SJCRH30 (cell line): ENCODE measurements around the gene TMC2. TPM values are rescaled to one million over a fixed set of nuclear protein-coding genes. Genes with fewer than 3 reads are reported as not detected.
"Not testable (repeated sequence)": the region's sequence is repeated elsewhere in the genome, so short reads cannot be mapped to it uniquely, and the experiment has no call there.

Experiments used
- DNase-seq, 2 experiments: peaks; one replicate each; pipeline ENCODE4 v3.0.0-alpha.2; 2015 to 2020
- H3K27ac ChIP-seq: fragments of 250-450 bp; sonication (Bioruptor Pico); 2 replicates; pipeline ENCODE4 v1.5.1; 2020; ENCODE audit warnings: mild to moderate bottlenecking, moderate library complexity
- H3K27me3 ChIP-seq: fragments of 250-450 bp; sonication (Bioruptor Pico); 2 replicates; pipeline ENCODE4 v1.5.1; 2020; ENCODE audit warnings: mild to moderate bottlenecking, moderate library complexity
- H3K36me3 ChIP-seq: fragments of 250-450 bp; sonication (Bioruptor Pico); 2 replicates; pipeline ENCODE4 v1.5.1; 2020; ENCODE audit warnings: mild to moderate bottlenecking, moderate library complexity
- H3K4me1 ChIP-seq: fragments of 250-450 bp; sonication (Bioruptor Pico); 2 replicates; pipeline ENCODE4 v1.5.1; 2020; ENCODE audit warnings: mild to moderate bottlenecking, moderate library complexity
- H3K4me3 ChIP-seq: fragments of 250-450 bp; sonication (Bioruptor Pico); 2 replicates; pipeline ENCODE4 v1.5.1; 2020; ENCODE audit warnings: mild to moderate bottlenecking, moderate library complexity
- H3K9me3 ChIP-seq: fragments of 250-450 bp; sonication (Bioruptor Pico); replicated peaks from 2 replicates; pipeline ENCODE4 v1.5.1; 2020; ENCODE audit warnings: mild to moderate bottlenecking, moderate library complexity
- total RNA-seq: library from RNA; depleted of rRNA; stranded (reverse); fragments of >200 nt; shearing (Covaris generic); gene quantifications from 2 replicates; pipeline ENCODE4 v1.2.3, GENCODE V29; 2014

The TMC2 gene
- total RNA-seq, 1 experiment from 2014 or later = 0.24 TPM

DNA sequence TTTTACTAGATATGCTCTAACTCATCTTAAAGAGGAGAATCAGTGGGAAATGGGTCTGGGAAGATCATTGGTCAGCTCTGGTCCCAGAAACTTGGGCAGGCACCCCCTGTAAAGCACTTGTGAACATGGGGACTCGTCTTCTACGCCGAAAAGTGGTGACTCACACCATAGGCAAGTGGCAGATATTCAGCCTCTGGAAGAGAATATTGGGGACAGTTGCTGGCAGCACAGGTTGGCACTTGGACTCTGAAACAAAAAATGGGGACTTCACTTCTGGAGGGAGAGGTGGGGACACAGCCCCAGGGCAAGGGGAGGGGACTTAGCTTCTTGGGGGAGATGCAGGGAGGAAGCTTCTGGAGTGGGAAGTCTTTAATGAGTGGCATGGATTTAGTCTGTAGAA is 15.8 kb upstream of the TMC2 start:
- Histone ChIP-seq H3K27ac (no peak overlapping the region), H3K9me3 (no peaks in the 10 kb centered on the region), H3K36me3 (no peaks in the 10 kb centered on the region), H3K4me1 (peaks cover 4% of the 10 kb centered on the region; the same call in 1 of the 2 replicates), H3K4me3 (no peak overlapping the region), H3K27me3 (no peaks in the 10 kb centered on the region; the same call in 1 of the 2 replicates)
- DNase-seq = no peak

DNA sequence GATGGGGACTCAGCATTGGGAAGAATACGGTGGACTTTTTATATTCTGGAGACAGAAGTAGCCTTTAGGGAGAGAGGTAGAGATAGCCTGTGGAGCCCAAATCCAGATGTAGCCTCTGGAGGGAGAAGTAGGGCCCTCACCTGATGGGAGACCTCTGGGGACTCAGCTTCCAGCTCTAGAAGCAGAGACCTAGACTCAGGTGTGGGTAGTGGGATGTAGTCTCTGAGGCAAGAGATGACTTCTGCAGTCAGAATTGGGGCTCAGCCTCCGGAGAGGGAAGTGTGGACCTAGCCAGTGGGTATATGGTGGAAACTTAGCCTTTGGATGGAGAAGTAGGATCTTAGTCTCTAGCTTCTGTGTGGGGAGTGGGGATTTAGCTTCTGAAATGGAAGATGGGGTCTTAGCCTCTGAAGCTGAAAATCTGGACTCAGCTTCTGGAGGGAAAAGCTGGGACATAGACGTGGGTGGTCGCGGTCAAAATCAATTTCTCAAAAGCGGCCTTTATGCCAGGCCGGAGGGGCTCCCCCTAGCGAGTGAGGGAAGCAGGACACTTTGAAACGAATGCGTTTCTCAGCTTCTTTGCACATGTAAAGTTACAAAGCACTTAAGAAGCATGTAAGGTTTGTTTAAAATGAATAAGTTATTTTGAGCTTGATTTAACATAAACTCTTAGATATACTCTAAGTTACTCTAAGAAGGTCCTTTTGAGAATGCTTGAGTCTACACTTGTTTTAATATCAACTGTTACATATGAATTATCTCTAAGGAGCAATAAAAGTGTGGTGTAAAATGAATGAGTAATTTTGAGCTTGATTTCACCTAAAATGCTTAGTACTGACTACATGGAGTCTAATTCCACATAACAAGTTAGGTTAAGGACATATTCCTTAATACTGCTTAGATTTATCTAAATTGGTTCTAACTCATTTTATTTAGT is 14.7 kb upstream of the TMC2 start:
- Histone ChIP-seq H3K27me3 (no peaks in the 10 kb centered on the region; the same call in 1 of the 2 replicates), H3K36me3 (no peaks in the 10 kb centered on the region), H3K9me3 (no peaks in the 10 kb centered on the region), H3K27ac (no peak overlapping the region), H3K4me1 (peaks cover 4% of the 10 kb centered on the region; the same call in 1 of the 2 replicates), H3K4me3 (no peak overlapping the region)
- peak; percentile 50 to 76 for DNase-seq

DNA sequence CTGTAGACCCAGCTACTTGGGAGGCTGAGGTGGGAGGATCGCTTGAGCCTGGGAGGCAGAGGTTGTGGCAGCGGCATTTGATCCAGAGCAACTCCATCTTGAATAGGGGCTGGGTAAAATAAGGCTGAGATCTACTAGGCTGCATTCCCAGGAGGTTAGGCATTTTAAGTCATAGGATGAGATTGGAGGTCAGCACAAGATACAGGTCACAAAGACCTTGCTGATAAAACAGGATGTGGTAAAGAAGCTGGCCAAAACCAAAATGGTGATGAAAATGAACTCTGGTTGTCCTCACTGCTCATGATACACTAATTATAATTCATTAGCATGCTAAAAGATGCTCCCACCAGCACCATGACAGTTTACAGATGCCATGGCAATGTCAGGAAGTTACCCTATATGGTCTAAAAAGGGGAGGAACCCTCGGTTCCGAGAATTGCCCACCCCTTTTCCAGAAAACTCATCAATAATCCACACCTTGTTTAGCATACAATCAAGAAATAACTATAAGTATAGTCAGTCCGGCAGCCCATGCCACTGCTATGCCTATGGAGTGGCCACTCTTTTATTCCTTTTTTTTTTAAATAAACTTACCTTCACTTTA is 13.4 kb upstream of the TMC2 start:
- not testable (repeated sequence) for DNase-seq

DNA sequence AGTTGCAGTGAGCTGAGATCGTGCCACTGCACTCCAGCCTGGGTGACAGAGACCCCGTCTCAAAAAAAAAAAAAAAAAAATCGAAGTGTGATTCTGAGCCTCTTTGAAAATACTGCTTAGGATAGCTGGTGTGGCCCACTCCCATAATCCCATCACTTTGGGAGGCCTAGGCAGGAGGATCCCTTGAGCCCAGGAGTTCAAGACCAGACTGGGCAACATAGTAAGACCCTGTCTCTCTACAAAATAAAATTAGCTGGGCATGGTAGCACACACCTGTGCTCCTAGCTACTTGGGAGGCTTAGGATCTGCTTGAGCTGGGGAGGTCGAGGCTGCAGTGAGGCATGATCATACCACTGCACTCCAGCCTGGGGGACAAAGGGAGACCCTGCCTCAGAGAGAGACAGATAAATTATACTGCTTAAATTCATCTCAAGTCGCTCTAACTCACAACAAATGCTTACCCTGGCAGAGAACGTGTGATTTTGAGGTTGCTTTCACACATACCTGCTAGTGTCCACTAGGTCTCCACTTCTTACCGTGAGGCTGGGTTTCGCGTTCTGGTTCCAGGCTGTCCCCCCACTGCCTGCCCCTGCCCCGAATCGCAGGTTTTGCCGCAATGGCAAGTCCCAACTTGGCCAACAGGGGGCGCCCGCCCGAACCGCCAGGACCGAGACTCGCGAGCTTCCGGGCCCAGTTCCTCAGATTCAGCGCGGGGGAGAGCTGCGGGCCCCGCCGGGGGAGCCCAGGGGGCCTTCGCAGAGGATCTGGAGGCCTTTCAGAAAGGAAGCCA is 12.3 kb upstream of the TMC2 start:
- H3K36me3 ChIP-seq = no peaks in the 10 kb centered on the region
- peak; percentile 81 to 84 for DNase-seq
- no peaks in the 10 kb centered on the region for H3K27me3 ChIP-seq
- no peaks in the 10 kb centered on the region for H3K9me3 ChIP-seq
- peak overlapping the region; percentile 73 for H3K4me3 ChIP-seq
- peak overlapping the region; percentile 76 for H3K27ac ChIP-seq
- peaks cover 4% of the 10 kb centered on the region; the same call in 1 of the 2 replicates for H3K4me1 ChIP-seq

More for the DNA sequence above, 13.4 kb upstream of the TMC2 start:
- not testable (repeated sequence) for H3K27me3 ChIP-seq, H3K4me3 ChIP-seq, H3K36me3 ChIP-seq, H3K27ac ChIP-seq, H3K4me1 ChIP-seq, H3K9me3 ChIP-seq

DNA sequence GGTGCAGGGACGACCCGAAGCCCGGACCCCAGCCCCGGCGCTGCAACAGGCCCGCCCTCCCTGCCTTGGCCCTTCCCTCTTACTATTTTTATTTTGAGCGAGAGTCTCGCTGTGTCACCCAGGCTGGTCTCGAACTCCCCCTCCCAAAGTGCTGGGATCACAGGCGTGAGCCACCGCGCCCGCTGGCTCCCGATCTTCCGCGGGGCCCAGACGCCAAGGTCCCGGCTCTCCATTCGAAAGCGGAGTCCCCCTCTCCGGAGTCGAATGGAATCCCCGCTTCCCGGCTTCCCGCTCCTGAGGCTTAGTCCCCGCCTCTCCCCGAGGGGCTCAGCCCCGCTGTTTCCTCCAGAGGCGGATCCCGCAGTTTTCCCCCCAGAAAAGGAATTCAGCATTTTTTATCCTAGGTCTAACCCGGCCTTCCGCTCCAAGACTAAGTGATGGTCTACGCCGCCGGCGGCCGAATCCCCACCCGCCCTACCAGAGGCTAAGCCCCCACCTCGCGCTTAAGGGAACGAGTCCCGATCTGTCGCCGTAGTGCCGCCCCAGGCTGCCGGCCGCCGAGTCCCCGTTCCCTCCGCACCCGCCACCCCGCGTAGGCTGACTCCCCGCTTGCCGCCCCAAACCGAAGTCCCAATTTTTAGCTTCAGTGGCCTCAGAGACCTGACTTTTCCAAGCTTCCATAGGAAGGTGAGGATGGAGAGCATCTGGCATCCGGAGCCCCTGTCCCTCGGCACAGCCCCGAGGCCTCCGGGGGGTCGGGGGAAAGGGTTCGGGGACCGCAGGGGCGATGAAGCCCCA is 11.5 kb upstream of the TMC2 start:
- peak; percentile 63 to 74 for DNase-seq
- Histone ChIP-seq H3K4me3 (peak overlapping the region; percentile 73), H3K27me3 (no peaks in the 10 kb centered on the region), H3K27ac (peak overlapping the region; percentile 76), H3K4me1 (peaks cover 4% of the 10 kb centered on the region; the same call in 1 of the 2 replicates), H3K9me3 (no peaks in the 10 kb centered on the region), H3K36me3 (no peaks in the 10 kb centered on the region)

DNA sequence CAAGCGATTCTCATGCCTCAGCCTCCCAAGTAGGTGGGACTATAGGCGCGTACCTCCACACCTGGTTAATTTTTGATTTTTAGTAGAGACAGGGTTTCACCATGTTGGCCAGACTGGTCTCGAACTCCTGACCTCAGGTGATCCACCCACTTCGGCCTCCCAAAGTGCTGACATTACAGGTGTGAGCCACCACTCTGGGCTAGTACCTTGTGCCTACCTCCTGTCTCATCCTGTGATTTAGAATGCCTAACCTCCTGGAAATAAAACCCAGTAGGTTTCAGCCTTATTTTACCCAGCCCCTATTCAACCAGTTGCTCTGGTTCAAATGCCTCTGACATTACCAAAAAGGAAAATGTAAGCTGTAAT is 10.2 kb upstream of the TMC2 start:
- DNase-seq, H3K9me3 ChIP-seq, H3K4me1 ChIP-seq, H3K27me3 ChIP-seq, H3K4me3 ChIP-seq, H3K36me3 ChIP-seq, H3K27ac ChIP-seq: not testable (repeated sequence)

DNA sequence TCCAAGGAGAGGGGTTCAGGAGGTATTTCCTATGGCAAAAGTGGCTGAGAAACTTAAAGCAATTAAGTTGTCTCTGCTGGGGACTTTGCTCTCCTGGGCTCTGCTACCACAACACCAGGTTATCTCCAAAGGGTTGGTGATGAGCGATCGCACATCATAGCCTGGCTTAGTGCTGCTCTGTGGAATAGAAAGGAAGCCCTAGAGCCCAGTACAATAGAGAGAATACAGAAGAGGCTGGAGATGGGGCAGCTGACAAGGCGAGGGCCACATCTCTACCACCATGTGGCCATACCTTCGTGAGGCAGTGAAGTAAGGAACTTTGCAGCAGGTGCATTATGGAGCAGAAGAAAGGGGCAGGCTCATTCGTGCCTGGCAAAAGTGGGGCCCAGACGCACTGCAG is 8.6 kb upstream of the TMC2 start:
- DNase-seq = no peak
- H3K27me3 ChIP-seq = no peaks in the 10 kb centered on the region
- no peak overlapping the region for H3K4me3 ChIP-seq
- H3K4me1 ChIP-seq = no peaks in the 10 kb centered on the region
- H3K27ac ChIP-seq = no peak overlapping the region
- H3K9me3 ChIP-seq = no peaks in the 10 kb centered on the region
- no peaks in the 10 kb centered on the region for H3K36me3 ChIP-seq

DNA sequence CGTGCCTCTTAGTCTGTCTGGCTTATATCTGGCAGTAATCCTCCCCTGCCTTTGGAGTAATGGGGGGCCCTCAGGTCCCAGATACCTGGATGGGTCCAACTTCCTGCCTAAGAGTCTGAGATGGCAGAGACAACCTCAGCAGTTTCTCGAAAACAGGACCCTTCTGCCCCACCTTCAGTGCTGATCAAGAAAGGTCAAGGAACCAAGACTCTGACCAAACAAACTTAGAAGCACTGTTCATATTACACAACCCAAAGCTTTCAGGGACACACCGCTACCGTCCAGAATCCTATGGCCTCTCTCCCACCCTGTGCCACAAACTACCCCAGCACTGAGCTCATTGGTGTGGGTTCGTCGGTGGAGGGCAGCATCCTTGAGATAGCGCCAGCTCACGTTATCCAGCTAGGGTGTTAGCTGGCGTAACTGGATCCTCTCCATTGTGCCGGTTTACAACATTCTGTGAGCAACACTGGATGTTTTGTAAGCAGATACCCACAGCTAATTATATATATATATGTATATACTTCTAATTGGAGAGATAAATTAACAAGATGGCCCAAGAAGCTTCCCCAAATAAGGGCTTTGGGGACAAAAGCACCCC is 7.6 kb upstream of the TMC2 start:
- H3K36me3 ChIP-seq = no peaks in the 10 kb centered on the region
- H3K9me3 ChIP-seq = no peaks in the 10 kb centered on the region
- H3K27ac ChIP-seq = no peak overlapping the region
- H3K4me3 ChIP-seq = no peak overlapping the region
- H3K4me1 ChIP-seq = no peaks in the 10 kb centered on the region
- DNase-seq = peak; percentile 14 to 45
- H3K27me3 ChIP-seq = no peaks in the 10 kb centered on the region

DNA sequence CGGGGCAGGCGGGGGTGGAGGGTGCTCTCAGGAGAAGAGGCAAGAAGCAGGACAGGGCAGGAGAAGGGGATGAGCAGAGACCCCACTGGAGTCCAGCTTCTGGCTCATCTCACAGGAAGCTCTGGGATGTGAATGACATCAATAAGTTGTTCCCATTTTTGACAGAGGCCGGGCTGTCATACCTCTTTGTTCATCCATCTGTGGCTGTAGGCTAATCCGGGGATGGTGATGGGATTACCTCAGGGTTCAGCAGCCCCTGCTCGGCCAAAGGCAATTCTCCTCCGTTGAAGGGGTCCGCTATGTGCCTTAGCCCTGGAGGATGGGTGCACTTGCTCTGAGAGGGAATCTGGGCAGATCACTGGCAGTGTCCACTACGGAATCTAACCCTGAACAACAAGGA is 3.3 kb upstream of the TMC2 start:
- Histone ChIP-seq H3K4me3 (no peak overlapping the region), H3K27ac (no peak overlapping the region), H3K36me3 (no peaks in the 10 kb centered on the region), H3K27me3 (peaks cover under 1% of the 10 kb centered on the region; the same call in 1 of the 2 replicates), H3K9me3 (no peaks in the 10 kb centered on the region), H3K4me1 (no peaks in the 10 kb centered on the region)
- no peak for DNase-seq

DNA sequence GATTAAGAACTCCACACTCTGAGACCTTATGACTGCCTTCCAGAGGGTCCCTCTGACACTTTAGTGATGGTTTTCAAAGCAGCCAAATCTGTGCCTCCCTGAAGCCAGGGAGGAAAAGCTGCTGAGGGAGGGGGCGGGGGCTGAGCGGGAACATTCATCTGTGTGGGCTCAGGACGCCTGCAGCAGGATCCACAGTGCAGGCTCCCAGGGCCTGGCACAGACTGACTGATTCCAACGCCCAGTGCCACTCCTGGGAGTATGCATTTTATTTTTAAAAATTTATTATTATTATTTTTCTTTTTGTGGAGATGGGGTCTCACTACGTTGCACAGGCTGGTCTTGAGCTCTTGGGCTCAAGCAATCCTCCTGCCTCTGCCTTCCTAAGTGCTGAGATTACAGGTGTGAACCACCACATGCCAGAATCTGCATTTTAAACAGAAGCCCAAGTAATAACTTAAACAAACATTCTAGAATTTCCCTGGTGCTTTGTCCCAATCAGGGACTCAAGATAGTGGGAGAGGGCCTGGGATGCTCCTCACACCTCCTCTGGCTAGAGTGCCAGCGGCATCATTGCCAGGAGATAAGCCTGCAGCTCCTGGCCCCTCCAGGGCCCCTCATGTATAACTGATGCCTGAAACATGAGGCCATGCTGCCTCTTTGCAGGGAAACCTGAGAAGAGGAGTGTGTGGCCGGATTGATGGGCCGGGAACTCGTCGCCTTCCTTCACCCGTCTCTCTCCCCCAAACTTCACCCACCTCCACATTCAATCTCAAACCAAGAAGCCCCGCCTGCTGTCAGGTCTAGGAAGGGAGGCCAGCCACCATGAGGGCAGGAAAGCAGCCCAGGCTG is 438 bp upstream of the TMC2 start:
- H3K27ac ChIP-seq = no peak overlapping the region
- no peaks in the 10 kb centered on the region for H3K9me3 ChIP-seq
- peaks cover 8% of the 10 kb centered on the region; the same call in 1 of the 2 replicates for H3K27me3 ChIP-seq
- DNase-seq = peak in 1 of 2 experiments; percentile 15
- H3K4me1 ChIP-seq = no peaks in the 10 kb centered on the region
- no peaks in the 10 kb centered on the region for H3K36me3 ChIP-seq
- H3K4me3 ChIP-seq = no peak overlapping the region

DNA sequence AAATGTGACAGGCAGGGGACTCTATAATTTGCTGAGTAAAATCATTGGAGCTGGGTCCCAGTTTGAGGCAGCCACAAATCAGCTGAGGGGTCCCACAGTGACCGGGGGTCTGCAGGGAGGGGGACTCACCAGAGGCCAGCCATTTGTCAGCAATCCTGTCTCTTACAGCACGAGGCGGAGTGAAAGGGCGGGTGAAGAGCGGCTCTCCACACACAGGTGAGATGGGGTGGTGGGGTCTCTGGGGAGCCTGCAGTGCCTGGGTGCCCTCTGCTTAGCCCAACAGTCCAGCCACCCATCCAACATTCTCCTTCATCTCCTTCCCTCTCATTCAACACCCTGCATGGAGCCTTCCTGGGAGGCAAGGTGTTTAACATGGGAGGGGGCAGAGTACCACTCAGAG is 728 bp downstream of the TMC2 start:
- H3K4me1 ChIP-seq = no peaks in the 10 kb centered on the region
- no peaks in the 10 kb centered on the region for H3K36me3 ChIP-seq
- no peak overlapping the region for H3K27ac ChIP-seq
- DNase-seq = no peak
- H3K4me3 ChIP-seq = no peak overlapping the region
- H3K27me3 ChIP-seq = peaks cover 8% of the 10 kb centered on the region; the same call in 1 of the 2 replicates
- no peaks in the 10 kb centered on the region for H3K9me3 ChIP-seq

DNA sequence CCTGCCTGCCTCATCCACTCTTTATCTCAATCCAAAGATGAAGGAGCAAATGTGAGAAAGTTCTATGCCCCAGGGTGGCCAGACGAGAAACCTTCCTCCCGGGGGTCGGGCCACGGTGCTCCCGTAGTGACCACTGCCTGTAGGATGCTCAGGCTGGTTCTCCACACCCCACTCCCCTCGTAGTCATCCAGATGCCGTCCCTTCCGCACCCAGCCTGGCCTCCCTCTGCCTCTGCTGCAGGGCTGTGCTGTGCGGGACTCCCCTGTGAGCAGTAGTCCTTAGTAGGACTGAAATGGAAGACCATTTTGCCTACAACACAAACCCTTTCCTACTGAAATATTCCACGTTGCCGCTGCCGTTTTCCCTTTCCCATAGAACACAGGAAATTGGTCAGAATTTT is 2.0 kb downstream of the TMC2 start:
- H3K27me3 ChIP-seq = peaks cover 8% of the 10 kb centered on the region; the same call in 1 of the 2 replicates
- no peak overlapping the region for H3K27ac ChIP-seq
- H3K36me3 ChIP-seq = no peaks in the 10 kb centered on the region
- DNase-seq = no peak
- no peaks in the 10 kb centered on the region for H3K9me3 ChIP-seq
- no peaks in the 10 kb centered on the region for H3K4me1 ChIP-seq
- no peak overlapping the region for H3K4me3 ChIP-seq
